NT2/D1 (cell line): ENCODE measurements around the gene USO1.

ENCODE experiments used
- SUZ12 ChIP-seq: IDR thresholded peaks from 2 replicates; pipeline ENCODE4 v1.6.1; 2011; ENCODE audit not compliant: insufficient read length, insufficient read depth; ENCODE audit errors: extremely low read depth
- YY1 ChIP-seq: IDR thresholded peaks from 2 replicates; pipeline ENCODE4 v1.6.1; 2011; ENCODE audit not compliant: insufficient read length, insufficient read depth
- ZNF274 ChIP-seq: IDR thresholded peaks from 2 replicates; pipeline ENCODE4 v1.6.1; 2011; ENCODE audit warnings: mild to moderate bottlenecking, low read depth, low read length

DNA sequence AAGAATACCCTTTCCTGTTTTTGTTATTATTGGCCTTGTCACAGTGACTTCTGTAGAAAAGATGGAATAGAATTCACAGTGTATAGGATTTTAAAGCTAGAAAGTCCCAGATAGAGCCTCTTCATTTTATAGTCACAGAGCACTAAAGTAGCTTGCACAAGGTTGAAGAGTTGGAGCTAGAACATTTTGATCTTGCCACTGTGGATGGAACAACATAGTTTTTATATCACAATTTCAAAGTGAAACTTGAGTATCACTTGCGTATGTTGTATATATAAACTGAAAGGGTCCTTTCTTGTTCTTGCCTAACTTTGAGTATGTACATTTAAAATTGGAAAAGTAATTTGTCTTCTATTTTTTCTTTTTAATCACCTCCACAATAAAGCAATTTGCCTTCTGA is 2.7 kb downstream of the USO1 start:
- no peak for TF ChIP-seq YY1
- TF ChIP-seq SUZ12 = no peak
- TF ChIP-seq ZNF274 = no peak
